ENCODE measurements around the gene RAD51AP2.

DNA sequence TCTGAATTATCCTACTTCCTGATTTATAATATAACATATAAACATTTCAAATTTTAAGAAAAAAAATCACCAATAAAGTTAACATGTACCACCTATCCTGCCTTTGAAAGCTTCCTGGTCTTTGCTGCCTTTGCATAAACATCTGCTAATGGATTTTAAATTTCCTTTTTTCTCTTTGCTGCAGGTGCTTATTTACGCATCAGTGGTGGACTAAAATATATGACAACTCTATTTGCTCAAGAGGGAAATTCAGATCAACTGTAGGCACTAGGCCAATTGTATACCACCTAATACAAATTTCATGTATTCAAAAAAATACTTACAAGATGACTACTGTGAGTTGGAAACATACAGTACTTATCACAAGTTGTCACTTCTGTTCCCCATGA lies 57.2 kb downstream of the RAD51AP2 start:
- TF ChIP-seq, protein P1, sequence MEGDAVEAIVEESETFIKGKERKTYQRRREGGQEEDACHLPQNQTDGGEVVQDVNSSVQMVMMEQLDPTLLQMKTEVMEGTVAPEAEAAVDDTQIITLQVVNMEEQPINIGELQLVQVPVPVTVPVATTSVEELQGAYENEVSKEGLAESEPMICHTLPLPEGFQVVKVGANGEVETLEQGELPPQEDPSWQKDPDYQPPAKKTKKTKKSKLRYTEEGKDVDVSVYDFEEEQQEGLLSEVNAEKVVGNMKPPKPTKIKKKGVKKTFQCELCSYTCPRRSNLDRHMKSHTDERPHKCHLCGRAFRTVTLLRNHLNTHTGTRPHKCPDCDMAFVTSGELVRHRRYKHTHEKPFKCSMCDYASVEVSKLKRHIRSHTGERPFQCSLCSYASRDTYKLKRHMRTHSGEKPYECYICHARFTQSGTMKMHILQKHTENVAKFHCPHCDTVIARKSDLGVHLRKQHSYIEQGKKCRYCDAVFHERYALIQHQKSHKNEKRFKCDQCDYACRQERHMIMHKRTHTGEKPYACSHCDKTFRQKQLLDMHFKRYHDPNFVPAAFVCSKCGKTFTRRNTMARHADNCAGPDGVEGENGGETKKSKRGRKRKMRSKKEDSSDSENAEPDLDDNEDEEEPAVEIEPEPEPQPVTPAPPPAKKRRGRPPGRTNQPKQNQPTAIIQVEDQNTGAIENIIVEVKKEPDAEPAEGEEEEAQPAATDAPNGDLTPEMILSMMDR (IDR thresholded peaks at IDR 0.05; ENCODE audit: extremely low read depth in 1 of 2, insufficient read depth in 1 of 2, low read depth in 1 of 2, low read length in 2 of 2), result no peak
- TF ChIP-seq EZH2 (IDR thresholded peaks at IDR 0.05; ENCODE audit: borderline replicate concordance, low read depth, low read length, severe bottlenecking) (no peak), POLR2A (IDR thresholded peaks at IDR 0.05; ENCODE audit: low read depth, low read length) (no peak), FOS (IDR thresholded peaks at IDR 0.05; ENCODE audit: borderline replicate concordance, insufficient read depth, low read length) (no peak), MYC (IDR thresholded peaks at IDR 0.05; ENCODE audit: low read depth, low read length) (no peak)
- TF ChIP-seq, protein P2, sequence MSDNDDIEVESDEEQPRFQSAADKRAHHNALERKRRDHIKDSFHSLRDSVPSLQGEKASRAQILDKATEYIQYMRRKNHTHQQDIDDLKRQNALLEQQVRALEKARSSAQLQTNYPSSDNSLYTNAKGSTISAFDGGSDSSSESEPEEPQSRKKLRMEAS (IDR thresholded peaks at IDR 0.05; ENCODE audit: insufficient read depth, insufficient read length), result no peak
